Bronchial smooth muscle cell (primary cell): ENCODE data around the gene ABCA2. TPM values are rescaled to one million over a fixed set of nuclear protein-coding genes. Genes with fewer than 3 reads are reported as not detected.

Experiments used
- total RNA-seq: library from RNA; depleted of rRNA; stranded (reverse); fragments of >200 nt; gene quantifications from 2 replicates; pipeline ENCODE4 v1.2.1, GENCODE V29; 2014

ABCA2 gene
- total RNA-seq, 1 donor from 2014 or later = 14.2 TPM

Other genes with a start within 250 kb of the ABCA2 start
- gene TMEM141, start 236.9 kb downstream of the ABCA2 start, total RNA-seq = 44.7 and 44.8 TPM in 2 replicates
- gene CCDC183, start 231.9 kb downstream of the ABCA2 start, total RNA-seq = 0.32 and 0.43 TPM in 2 replicates
- gene RABL6, start 220.3 kb downstream of the ABCA2 start, total RNA-seq = 54.9 and 57.4 TPM in 2 replicates
- gene AJM1, start 185.8 kb downstream of the ABCA2 start, total RNA-seq = 0.95 and 1.5 TPM in 2 replicates
- 177 and 292 TPM in 2 replicates for gene PHPT1, start 178.8 kb downstream of the ABCA2 start, total RNA-seq
- gene MAMDC4, start 175.9 kb downstream of the ABCA2 start, total RNA-seq = 0.32 and 1.1 TPM in 2 replicates
- gene EDF1, start 161.9 kb downstream of the ABCA2 start, total RNA-seq = 386 and 552 TPM in 2 replicates
- 6.0 and 9.2 TPM in 2 replicates for gene TRAF2, start 141.7 kb downstream of the ABCA2 start, total RNA-seq
- 107 and 184 TPM in 2 replicates for gene FBXW5, start 83.5 kb downstream of the ABCA2 start, total RNA-seq
- 0.32 and 0.69 TPM in 2 replicates for gene C8G, start 83.0 kb downstream of the ABCA2 start, total RNA-seq
- not detected in 2 replicates for gene LCN12, start 76.0 kb downstream of the ABCA2 start, total RNA-seq
- 0.79 and 6.0 TPM in 2 replicates for gene PTGDS, start 50.7 kb downstream of the ABCA2 start, total RNA-seq
- gene LCNL1, start 45.2 kb downstream of the ABCA2 start, total RNA-seq = 0.16 and 0.34 TPM in 2 replicates
- gene PAXX, start 35.8 kb downstream of the ABCA2 start, total RNA-seq = 5.8 and 8.5 TPM in 2 replicates
- 6.8 and 8.2 TPM in 2 replicates for gene CLIC3, start 31.7 kb downstream of the ABCA2 start, total RNA-seq
- not detected in 2 replicates for gene FUT7, start 3.9 kb upstream of the ABCA2 start, total RNA-seq
- 11.5 and 13.1 TPM in 2 replicates for gene NPDC1, start 17.9 kb upstream of the ABCA2 start, total RNA-seq
- under 0.01 TPM in 1 of 2 replicates, not detected in the other for gene ENTPD2, start 25.8 kb upstream of the ABCA2 start, total RNA-seq
- 0.26 and 0.47 TPM in 2 replicates for gene SAPCD2, start 42.3 kb upstream of the ABCA2 start, total RNA-seq
- 16.2 and 18.1 TPM in 2 replicates for gene UAP1L1, start 49.3 kb upstream of the ABCA2 start, total RNA-seq
- gene MAN1B1, start 58.7 kb upstream of the ABCA2 start, total RNA-seq = 73.7 and 76.9 TPM in 2 replicates
- 67.8 and 115 TPM in 2 replicates for gene DPP7, start 86.5 kb upstream of the ABCA2 start, total RNA-seq
- under 0.01 TPM in 1 of 2 replicates, not detected in the other for gene GRIN1, start 110.9 kb upstream of the ABCA2 start, total RNA-seq
- gene LRRC26, start 141.8 kb upstream of the ABCA2 start, total RNA-seq = not detected in 2 replicates
- not detected in 2 replicates for gene TMEM210, start 143.8 kb upstream of the ABCA2 start, total RNA-seq
- gene ANAPC2, start 160.3 kb upstream of the ABCA2 start, total RNA-seq = 27.1 and 29.3 TPM in 2 replicates
- 58.4 and 64.2 TPM in 2 replicates for gene SSNA1, start 160.4 kb upstream of the ABCA2 start, total RNA-seq
- 3.9 and 5.4 TPM in 2 replicates for gene TPRN, start 172.5 kb upstream of the ABCA2 start, total RNA-seq
- 26.8 and 30.9 TPM in 2 replicates for gene TMEM203, start 177.4 kb upstream of the ABCA2 start, total RNA-seq
- 2.2 and 2.3 TPM in 2 replicates for gene NDOR1, start 177.5 kb upstream of the ABCA2 start, total RNA-seq
- gene RNF208, start 194.0 kb upstream of the ABCA2 start, total RNA-seq = 0.09 and 0.16 TPM in 2 replicates
- gene CYSRT1, start 196.9 kb upstream of the ABCA2 start, total RNA-seq = 0.17 and 0.63 TPM in 2 replicates
- 0.09 TPM in 1 of 2 replicates, not detected in the other for gene RNF224, start 199.3 kb upstream of the ABCA2 start, total RNA-seq
- gene SLC34A3, start 202.7 kb upstream of the ABCA2 start, total RNA-seq = not detected in 2 replicates
- 84.7 and 125 TPM in 2 replicates for gene TUBB4B, start 213.1 kb upstream of the ABCA2 start, total RNA-seq
- gene STPG3, start 223.0 kb upstream of the ABCA2 start, total RNA-seq = 0.16 TPM in 1 of 2 replicates, not detected in the other
- 39.2 and 49.2 TPM in 2 replicates for gene NELFB, start 227.1 kb upstream of the ABCA2 start, total RNA-seq
- 5.8 and 11.5 TPM in 2 replicates for gene TOR4A, start 249.5 kb upstream of the ABCA2 start, total RNA-seq